ENCODE data around the gene GUCD1. TPM values are rescaled to one million over a fixed set of nuclear protein-coding genes. Genes with fewer than 3 reads are reported as not detected.

The GUCD1 gene
- total RNA-seq, 2 donors from 2014 or later, result 58.4 to 96.3 TPM

- Mint-ChIP-seq H3K27ac (no peak overlapping the region), H3K27me3 (peaks cover 12% of the 10 kb centered on the region), H3K4me3 (no peak overlapping the region)
These were observed 49.8 kb downstream of the GUCD1 start for GRCh38 chr22:24504956-24505736.

DNA sequence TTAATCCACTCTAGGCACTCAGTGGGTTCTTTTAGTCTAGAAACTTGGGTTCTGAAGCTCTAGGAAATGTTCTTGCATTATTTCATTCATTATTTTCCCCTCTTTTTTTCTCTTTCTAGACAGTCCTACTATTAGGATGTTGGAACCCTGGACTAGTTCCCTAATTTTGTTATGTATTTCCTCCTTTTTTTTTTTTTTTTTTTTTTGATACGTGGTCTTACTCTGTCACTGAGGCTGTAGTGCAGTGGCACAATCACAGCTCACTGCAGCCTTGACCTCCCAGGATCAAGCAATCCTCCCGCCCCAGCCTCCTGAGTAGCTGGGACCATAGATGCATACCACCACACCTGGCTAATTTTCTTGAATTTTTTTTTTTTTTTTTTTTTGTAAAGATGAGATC is 50.4 kb downstream of the GUCD1 start:
- DNase-seq (no peak), ATAC-seq (no peak)
- peaks cover 2% of the 10 kb centered on the region for H3K36me3 Mint-ChIP-seq (ENCODE audit: low read depth)
- peaks cover 12% of the 10 kb centered on the region for H3K27me3 Mint-ChIP-seq
- H3K4me1 Mint-ChIP-seq, result peaks cover 13% of the 10 kb centered on the region
- no peak overlapping the region for H3K4me3 Mint-ChIP-seq
- H3K9me3 ChIP-seq (ENCODE audit: control insufficient read depth, low read length, poor library complexity, severe bottlenecking), result no peaks in the 10 kb centered on the region
- H3K27ac Mint-ChIP-seq, result no peak overlapping the region

More at GRCh38 chr22:24504956-24505736, 49.8 kb downstream of the GUCD1 start:
- DNase-seq, result no peak
- Mint-ChIP-seq H3K36me3 (ENCODE audit: low read depth) (peaks cover 2% of the 10 kb centered on the region), H3K4me1 (peaks cover 13% of the 10 kb centered on the region)
- ATAC-seq, result no peak
- no peaks in the 10 kb centered on the region for H3K9me3 ChIP-seq (ENCODE audit: control insufficient read depth, low read length, poor library complexity, severe bottlenecking)

- H3K4me3 Mint-ChIP-seq, result no peak overlapping the region
- peaks cover 2% of the 10 kb centered on the region for H3K36me3 Mint-ChIP-seq (ENCODE audit: low read depth)
- H3K9me3 ChIP-seq (ENCODE audit: control insufficient read depth, low read length, poor library complexity, severe bottlenecking), result no peaks in the 10 kb centered on the region
- H3K4me1 Mint-ChIP-seq, result peaks cover 13% of the 10 kb centered on the region
- peaks cover 10% of the 10 kb centered on the region for H3K27me3 Mint-ChIP-seq
- DNase-seq (no peak), ATAC-seq (no peak)
- no peak overlapping the region for H3K27ac Mint-ChIP-seq
These were observed 51.0 kb downstream of the GUCD1 start for GRCh38 chr22:24503843-24504338.

DNA sequence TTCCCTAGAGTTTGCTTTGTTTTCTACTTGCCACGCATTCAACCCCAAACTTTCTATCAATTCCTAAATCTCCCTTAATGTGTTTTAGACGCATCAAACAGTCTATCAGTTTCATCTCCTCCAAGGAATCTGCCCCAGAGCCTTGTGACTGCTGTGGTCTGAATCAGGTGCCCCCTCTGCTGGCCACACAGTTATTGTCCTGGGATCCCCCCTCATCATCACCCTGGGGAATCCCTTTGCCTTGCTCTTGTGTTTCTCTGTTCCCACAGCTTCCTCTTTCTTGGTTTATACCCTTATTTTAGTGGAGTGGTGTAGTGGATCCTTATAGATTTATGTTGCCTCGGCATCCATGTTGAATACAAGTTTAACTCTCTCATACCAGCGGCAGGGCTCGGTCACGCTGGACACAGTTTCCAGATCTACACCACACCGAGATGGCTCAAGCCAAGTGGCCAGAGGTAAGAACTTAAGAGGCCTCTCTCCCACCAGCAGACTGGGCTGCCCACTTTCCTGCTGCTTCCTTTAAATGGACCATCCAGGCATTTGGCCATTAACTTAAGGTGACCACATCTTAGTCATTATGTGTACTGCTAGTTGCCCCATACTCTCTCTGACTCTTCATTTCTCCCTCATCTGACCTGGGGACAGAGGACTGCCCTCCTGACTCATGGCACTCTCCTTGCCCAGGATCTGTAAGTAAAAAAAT is 51.6 kb downstream of the GUCD1 start:
- Mint-ChIP-seq H3K27me3 (peaks cover 6% of the 10 kb centered on the region), H3K4me3 (no peak overlapping the region), H3K4me1 (peaks cover 13% of the 10 kb centered on the region), H3K36me3 (ENCODE audit: low read depth) (peaks cover 2% of the 10 kb centered on the region), H3K27ac (no peak overlapping the region)
- H3K9me3 ChIP-seq (ENCODE audit: control insufficient read depth, low read length, poor library complexity, severe bottlenecking), result no peaks in the 10 kb centered on the region
- ATAC-seq (peak; percentile 89), DNase-seq (peak; percentile 22 to 39 (median 27))

- Mint-ChIP-seq H3K27ac (no peak overlapping the region), H3K4me1 (peaks cover 16% of the 10 kb centered on the region), H3K36me3 (ENCODE audit: low read depth) (peaks cover 2% of the 10 kb centered on the region), H3K27me3 (peaks cover 6% of the 10 kb centered on the region), H3K4me3 (no peak overlapping the region)
- H3K9me3 ChIP-seq (ENCODE audit: control insufficient read depth, low read length, poor library complexity, severe bottlenecking), result no peaks in the 10 kb centered on the region
- DNase-seq (no peak), ATAC-seq (no peak)
These were observed 52.4 kb downstream of the GUCD1 start for GRCh38 chr22:24502541-24502940.

- Mint-ChIP-seq H3K4me3 (no peak overlapping the region), H3K27me3 (peaks cover 6% of the 10 kb centered on the region)
- no peak for ATAC-seq
These were observed 52.9 kb downstream of the GUCD1 start for GRCh38 chr22:24502034-24502433.

GRCh38 chr22:24501301-24502005 is 53.5 kb downstream of the GUCD1 start:
- DNase-seq, result no peak
- peaks cover 16% of the 10 kb centered on the region for H3K4me1 Mint-ChIP-seq
- peaks cover 1% of the 10 kb centered on the region for H3K36me3 Mint-ChIP-seq (ENCODE audit: low read depth)
- no peak overlapping the region for H3K4me3 Mint-ChIP-seq
- H3K27me3 Mint-ChIP-seq, result peaks cover 6% of the 10 kb centered on the region
- no peak for ATAC-seq
- no peak overlapping the region for H3K27ac Mint-ChIP-seq
- no peaks in the 10 kb centered on the region for H3K9me3 ChIP-seq (ENCODE audit: control insufficient read depth, low read length, poor library complexity, severe bottlenecking)

More at GRCh38 chr22:24502034-24502433, 52.9 kb downstream of the GUCD1 start:
- DNase-seq, result no peak
- Mint-ChIP-seq H3K36me3 (ENCODE audit: low read depth) (peaks cover 2% of the 10 kb centered on the region), H3K27ac (no peak overlapping the region), H3K4me1 (peaks cover 16% of the 10 kb centered on the region)
- no peaks in the 10 kb centered on the region for H3K9me3 ChIP-seq (ENCODE audit: control insufficient read depth, low read length, poor library complexity, severe bottlenecking)

GRCh38 chr22:24500277-24500820 is 54.6 kb downstream of the GUCD1 start:
- Mint-ChIP-seq H3K4me1 (peaks cover 16% of the 10 kb centered on the region), H3K27me3 (peaks cover 7% of the 10 kb centered on the region), H3K36me3 (ENCODE audit: low read depth) (no peaks in the 10 kb centered on the region), H3K27ac (no peak overlapping the region), H3K4me3 (no peak overlapping the region)
- H3K9me3 ChIP-seq (ENCODE audit: control insufficient read depth, low read length, poor library complexity, severe bottlenecking), result no peaks in the 10 kb centered on the region
- DNase-seq, result no peak
- ATAC-seq, result no peak

DNA sequence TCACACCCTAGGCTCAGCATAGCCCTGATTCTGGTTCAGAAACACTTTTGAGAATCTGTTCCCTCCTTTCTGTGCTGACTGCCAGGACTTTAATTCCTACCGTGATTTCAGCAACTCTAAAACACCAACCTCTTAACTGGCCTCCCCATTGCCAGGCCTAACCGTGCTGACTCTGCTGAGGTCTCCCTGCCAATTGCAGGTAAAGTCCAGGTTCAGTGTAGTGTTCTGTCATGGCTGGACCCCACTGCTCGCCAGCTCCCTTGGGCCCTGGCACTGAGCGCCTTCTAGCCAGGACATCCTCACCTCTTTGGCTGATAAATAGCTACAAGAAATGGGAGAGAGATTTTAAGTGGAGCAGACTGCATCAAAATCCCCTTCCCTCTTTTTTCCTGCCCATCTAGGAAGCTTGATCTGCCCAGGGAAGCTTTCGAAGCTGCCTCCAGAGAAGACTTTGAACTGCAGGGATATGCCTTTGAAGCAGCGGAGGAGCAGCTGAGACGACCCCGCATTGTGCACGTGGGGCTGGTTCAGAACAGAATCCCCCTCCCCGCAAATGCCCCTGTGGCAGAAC is 55.1 kb downstream of the GUCD1 start:
- Mint-ChIP-seq H3K4me3 (no peak overlapping the region), H3K27me3 (peaks cover 12% of the 10 kb centered on the region), H3K27ac (no peak overlapping the region), H3K4me1 (peaks cover 16% of the 10 kb centered on the region), H3K36me3 (ENCODE audit: low read depth) (no peaks in the 10 kb centered on the region)
- H3K9me3 ChIP-seq (ENCODE audit: control insufficient read depth, low read length, poor library complexity, severe bottlenecking), result no peaks in the 10 kb centered on the region
- ATAC-seq, result no peak
- no peak for DNase-seq

GRCh38 chr22:24498824-24499223 is 56.1 kb downstream of the GUCD1 start:
- peaks cover 17% of the 10 kb centered on the region for H3K27me3 Mint-ChIP-seq

GRCh38 chr22:24497841-24498258 is 57.1 kb downstream of the GUCD1 start:
- H3K9me3 ChIP-seq (ENCODE audit: control insufficient read depth, low read length, poor library complexity, severe bottlenecking), result no peaks in the 10 kb centered on the region
- Mint-ChIP-seq H3K36me3 (ENCODE audit: low read depth) (no peaks in the 10 kb centered on the region), H3K27ac (no peak overlapping the region), H3K27me3 (peaks cover 25% of the 10 kb centered on the region), H3K4me1 (peaks cover 10% of the 10 kb centered on the region), H3K4me3 (no peak overlapping the region)
- ATAC-seq (no peak), DNase-seq (no peak)

More at GRCh38 chr22:24498824-24499223, 56.1 kb downstream of the GUCD1 start:
- H3K4me3 Mint-ChIP-seq, result no peak overlapping the region
- H3K27ac Mint-ChIP-seq, result no peak overlapping the region
- no peaks in the 10 kb centered on the region for H3K36me3 Mint-ChIP-seq (ENCODE audit: low read depth)
- ATAC-seq, result no peak
- no peaks in the 10 kb centered on the region for H3K9me3 ChIP-seq (ENCODE audit: control insufficient read depth, low read length, poor library complexity, severe bottlenecking)
- no peak for DNase-seq
- H3K4me1 Mint-ChIP-seq, result peaks cover 16% of the 10 kb centered on the region

GRCh38 chr22:24496661-24497060 is 58.3 kb downstream of the GUCD1 start:
- DNase-seq, result no peak
- Mint-ChIP-seq H3K36me3 (ENCODE audit: low read depth) (peaks cover 5% of the 10 kb centered on the region), H3K4me1 (peaks cover 9% of the 10 kb centered on the region), H3K27me3 (peaks cover 29% of the 10 kb centered on the region), H3K27ac (peak overlapping the region; percentile 61), H3K4me3 (no peak overlapping the region)
- no peaks in the 10 kb centered on the region for H3K9me3 ChIP-seq (ENCODE audit: control insufficient read depth, low read length, poor library complexity, severe bottlenecking)
- ATAC-seq, result no peak

Data from T-helper 17 cell (primary cell).